Right hindlimb (tissue), 1 donor: ENCODE data around the gene PNCK.
"Not testable (repeated sequence)": the region's sequence is repeated elsewhere in the genome, so short reads cannot be mapped to it uniquely, and the experiment has no call there.

ENCODE experiments used
- DNase-seq: peaks from one replicate; pipeline ENCODE4 v3.0.0-alpha.2; 2018

PNCK gene

GRCh38 chrX:153697924-153698865 is 24.6 kb upstream of the PNCK start:
- DNase-seq = no peak

DNA sequence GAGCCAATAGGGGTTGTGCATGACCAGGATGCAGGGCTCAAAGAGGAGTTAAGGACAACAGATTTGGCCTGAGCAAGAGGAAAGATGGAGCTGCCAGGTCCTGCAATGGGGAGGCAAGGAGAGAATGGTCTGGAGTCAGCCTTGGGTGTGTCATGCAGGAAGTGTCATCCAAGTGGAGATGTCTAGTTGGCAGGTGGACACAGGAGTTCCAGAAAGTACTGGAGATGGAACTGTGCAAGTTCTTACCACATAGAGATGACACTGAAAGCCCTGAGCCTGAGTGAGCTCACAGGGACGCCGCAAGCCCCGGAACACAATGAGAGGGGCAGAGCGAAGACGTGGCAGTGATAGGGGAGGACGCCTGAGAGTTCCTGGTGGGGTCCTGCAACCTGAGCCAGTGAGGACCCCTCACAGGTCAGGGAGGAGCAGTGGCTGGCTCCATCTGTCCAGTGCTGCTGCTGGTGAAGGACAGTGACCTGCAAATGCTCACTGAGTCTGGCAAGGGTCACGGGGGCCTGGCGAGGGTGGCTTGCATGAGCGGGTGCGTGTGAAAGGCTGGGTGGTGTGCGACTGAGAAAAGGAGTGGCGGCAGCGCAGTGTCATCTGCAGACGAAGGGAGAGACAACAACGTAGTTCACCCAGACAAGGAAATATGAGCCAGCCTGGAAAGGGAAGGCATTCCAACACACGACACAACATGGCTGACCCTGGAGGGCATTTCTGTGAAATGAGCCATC is 23.5 kb upstream of the PNCK start:
- not testable (repeated sequence) for DNase-seq

DNA sequence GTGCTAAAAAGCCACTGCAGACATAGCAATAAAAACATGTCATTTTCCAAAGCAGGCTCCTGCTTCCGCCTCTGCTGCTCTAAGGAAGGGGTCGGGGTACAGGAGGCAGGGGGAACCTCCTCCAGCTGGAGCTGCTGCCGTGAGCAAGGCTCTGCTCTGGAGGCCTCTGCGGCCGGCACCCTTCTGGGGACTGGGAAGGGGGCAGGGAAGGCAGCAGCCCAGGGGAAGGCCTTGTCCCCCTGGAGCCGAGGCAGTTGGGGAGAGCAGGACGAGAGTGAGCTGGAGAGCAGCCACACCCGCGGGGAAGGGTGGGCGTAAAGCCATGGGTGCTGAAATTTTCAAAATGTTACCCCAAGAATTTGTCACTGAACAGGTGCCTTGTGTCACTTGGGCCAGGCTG is 22.9 kb upstream of the PNCK start:
- not testable (repeated sequence) for DNase-seq

- DNase-seq = no peak
These were observed 22.5 kb upstream of the PNCK start for GRCh38 chrX:153696100-153696499.

- DNase-seq = no peak
These were observed 21.2 kb upstream of the PNCK start for GRCh38 chrX:153694687-153695270.

DNA sequence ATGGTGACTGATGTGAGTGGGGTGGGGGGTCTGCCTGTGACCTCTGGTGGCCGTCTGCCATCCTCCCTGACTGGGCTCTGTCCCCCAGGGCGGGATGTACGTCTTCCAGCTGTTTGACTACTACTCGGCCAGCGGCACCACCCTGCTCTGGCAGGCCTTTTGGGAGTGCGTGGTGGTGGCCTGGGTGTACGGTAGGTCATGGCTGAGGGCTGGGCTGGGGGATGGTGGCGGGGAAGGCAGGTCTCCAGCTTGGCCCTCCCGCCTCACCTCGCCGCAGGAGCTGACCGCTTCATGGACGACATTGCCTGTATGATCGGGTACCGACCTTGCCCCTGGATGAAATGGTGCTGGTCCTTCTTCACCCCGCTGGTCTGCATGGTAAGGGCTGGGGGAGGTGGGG is 20.6 kb upstream of the PNCK start:
- DNase-seq = not testable (repeated sequence)

DNA sequence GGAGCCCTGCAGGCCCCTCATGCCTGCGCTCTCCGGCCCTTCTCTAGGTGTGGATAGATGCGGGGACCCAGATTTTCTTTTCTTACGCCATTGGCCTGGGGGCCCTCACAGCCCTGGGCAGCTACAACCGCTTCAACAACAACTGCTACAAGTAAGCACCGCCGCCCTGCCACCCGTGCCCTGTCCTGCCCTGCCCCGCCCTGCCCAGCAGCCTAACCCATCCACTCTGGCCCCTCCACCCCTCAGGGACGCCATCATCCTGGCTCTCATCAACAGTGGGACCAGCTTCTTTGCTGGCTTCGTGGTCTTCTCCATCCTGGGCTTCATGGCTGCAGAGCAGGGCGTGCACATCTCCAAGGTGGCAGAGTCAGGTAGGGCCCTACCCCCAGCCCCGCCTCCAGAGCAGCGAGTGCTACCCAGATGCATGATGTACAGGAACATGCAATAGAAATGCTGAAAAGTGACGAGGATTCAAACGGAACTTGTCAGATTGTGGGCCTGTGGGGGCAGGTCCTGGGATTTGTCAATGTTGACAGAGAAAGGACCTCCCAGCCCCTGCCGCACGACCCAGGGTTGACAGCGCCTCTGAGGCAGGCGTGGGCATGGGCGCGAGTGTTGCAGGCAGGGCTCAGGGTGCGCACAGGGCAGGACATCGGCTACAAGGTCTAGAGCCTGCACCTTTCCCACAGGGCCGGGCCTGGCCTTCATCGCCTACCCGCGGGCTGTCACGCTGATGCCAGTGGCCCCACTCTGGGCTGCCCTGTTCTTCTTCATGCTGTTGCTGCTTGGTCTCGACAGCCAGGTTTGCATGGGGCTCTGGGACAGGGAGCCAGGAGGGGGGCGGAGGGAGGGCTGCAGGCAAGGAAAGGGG is 19.8 kb upstream of the PNCK start:
- no peak for DNase-seq

- DNase-seq = no peak
These were observed 19.1 kb upstream of the PNCK start for GRCh38 chrX:153692611-153693156.

GRCh38 chrX:153692003-153692402 is 18.4 kb upstream of the PNCK start:
- no peak for DNase-seq

DNA sequence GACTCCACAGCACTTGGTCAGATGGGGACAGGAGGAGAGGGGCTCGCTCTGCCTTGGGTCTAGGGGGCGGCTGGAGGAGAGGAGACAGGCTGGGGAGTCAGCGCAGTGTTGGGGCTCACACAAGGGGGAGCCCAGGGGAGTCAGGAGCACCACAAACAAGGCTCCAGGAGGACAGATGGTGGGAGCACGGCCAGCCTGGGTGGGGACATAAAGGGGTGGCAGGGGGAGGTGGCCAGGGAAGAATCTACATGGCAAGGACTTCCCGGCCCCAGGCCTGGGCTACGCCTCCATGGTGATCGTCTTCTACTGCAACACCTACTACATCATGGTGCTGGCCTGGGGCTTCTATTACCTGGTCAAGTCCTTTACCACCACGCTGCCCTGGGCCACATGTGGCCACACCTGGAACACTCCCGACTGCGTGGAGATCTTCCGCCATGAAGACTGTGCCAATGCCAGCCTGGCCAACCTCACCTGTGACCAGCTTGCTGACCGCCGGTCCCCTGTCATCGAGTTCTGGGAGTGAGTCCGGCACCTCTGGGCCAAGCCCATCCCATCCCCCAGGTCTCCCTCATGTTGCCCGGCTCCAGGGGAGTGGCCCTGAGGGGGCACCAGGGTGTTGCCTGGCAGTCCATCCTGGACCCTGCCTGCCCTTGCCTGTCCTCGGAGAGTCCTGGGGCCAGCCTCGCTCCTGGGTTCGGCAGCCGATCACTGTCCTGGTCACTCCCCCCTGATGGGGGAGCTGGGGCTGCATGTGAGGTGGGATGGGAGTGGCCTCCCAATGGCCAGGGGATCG is 17.6 kb upstream of the PNCK start:
- not testable (repeated sequence) for DNase-seq

GRCh38 chrX:153690466-153690865 is 16.9 kb upstream of the PNCK start:
- DNase-seq = no peak

DNA sequence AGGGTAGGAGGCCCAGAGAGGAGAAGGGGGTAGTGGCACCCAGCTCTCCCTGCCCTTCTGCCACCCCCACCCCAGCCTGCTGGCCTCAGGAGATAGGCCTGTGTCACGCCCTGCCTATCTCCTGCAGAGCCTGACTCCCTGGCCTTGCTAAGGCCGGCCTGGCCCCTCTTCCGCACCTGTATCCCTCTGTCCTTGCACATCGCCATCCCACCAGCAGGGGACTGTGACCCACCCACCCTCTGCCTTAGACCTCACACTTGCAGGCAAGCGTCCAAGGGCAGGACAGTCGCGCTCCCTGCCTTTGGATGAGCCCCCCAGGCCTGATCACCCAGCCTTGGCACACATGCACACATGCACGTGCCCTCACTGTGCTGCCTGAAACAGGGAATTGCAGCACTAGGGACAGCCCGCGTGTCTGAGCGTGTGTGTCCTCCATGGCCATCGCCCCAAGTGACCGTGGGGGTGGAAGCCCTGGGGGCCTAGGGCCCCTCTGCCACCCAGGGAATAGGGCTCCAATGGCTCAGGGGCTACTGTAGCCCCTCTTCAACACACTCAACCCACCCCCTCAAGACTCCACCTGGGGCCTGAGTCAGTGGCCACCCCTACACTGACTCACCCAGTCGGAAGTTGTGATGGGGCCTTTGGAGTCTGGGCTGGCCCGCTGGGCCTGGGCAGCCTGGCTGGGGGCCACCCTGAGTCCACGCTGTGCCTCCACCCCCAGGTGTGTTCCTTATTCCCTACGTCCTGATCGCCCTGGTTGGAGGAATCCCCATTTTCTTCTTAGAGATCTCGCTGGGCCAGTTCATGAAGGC is 16.2 kb upstream of the PNCK start:
- DNase-seq = no peak

- DNase-seq = peak; percentile 57
These were observed 15.4 kb upstream of the PNCK start for GRCh38 chrX:153688911-153689590.

- DNase-seq = no peak
These were observed 14.9 kb upstream of the PNCK start for GRCh38 chrX:153688506-153688905.

GRCh38 chrX:153688071-153688470 is 14.5 kb upstream of the PNCK start:
- no peak for DNase-seq

- DNase-seq = peak; percentile 84
These were observed 13.8 kb upstream of the PNCK start, which contains the start of gene SLC6A8 for GRCh38 chrX:153687121-153688039. Gene SLC6A8 (plus strand): TSS chrX:153687926. CDS start chrX:153688575, 649 bp downstream.

GRCh38 chrX:153686711-153687110 is 13.1 kb upstream of the PNCK start:
- no peak for DNase-seq
